HFFc6 (cell line): ENCODE data around the gene ALCAM. TPM values are rescaled to one million over a fixed set of nuclear protein-coding genes. Genes with fewer than 3 reads are reported as not detected.

Source experiments
- DNase-seq: peaks from one replicate; pipeline ENCODE4 v3.0.0-alpha.2; 2018
- H3K27ac Mint-ChIP-seq: 2 replicates; pipeline ENCODE4 v1.8.0; 2020; ENCODE audit warnings: mild to moderate bottlenecking, mixed read lengths
- H3K27me3 Mint-ChIP-seq: 2 replicates; pipeline ENCODE4 v1.8.0; 2021; ENCODE audit warnings: mild to moderate bottlenecking, moderate library complexity, mixed read lengths; ENCODE audit not compliant: insufficient read depth
- H3K36me3 Mint-ChIP-seq: 2 replicates; pipeline ENCODE4 v1.8.0; 2021; ENCODE audit warnings: low read depth, mixed read lengths
- H3K4me1 Mint-ChIP-seq: 2 replicates; pipeline ENCODE4 v1.8.0; 2020; ENCODE audit warnings: low read depth, mixed read lengths
- H3K4me3 Mint-ChIP-seq: 2 replicates; pipeline ENCODE4 v1.8.0; 2020; ENCODE audit warnings: mild to moderate bottlenecking, moderate library complexity, mixed read lengths
- H3K9me3 Mint-ChIP-seq: 2 replicates; pipeline ENCODE4 v1.8.0; 2020; ENCODE audit warnings: mild to moderate bottlenecking, mixed read lengths
- total RNA-seq, 6 experiments: library from RNA; stranded (reverse); fragmentation: NEBNext Ultra II Directional; extraction: Animal tissue kit (Norgen Biotek cat#: 25700); gene quantifications; 2 replicates in 1 of 6; 3 replicates in 5 of 6; pipeline ENCODE4 v1.2.3, GENCODE V29; 2021
- TF ChIP-seq, protein P1 (sequence below): fragments of 200-600 bp; sonication (generic); IDR thresholded peaks from 2 replicates; pipeline ENCODE4 v1.5.0; 2021; ENCODE audit warnings: antibody characterized with exemption, mild to moderate bottlenecking

ALCAM gene
- total RNA-seq, 6 experiments from 2014 or later, result 307 to 420 (median 361) TPM

DNA sequence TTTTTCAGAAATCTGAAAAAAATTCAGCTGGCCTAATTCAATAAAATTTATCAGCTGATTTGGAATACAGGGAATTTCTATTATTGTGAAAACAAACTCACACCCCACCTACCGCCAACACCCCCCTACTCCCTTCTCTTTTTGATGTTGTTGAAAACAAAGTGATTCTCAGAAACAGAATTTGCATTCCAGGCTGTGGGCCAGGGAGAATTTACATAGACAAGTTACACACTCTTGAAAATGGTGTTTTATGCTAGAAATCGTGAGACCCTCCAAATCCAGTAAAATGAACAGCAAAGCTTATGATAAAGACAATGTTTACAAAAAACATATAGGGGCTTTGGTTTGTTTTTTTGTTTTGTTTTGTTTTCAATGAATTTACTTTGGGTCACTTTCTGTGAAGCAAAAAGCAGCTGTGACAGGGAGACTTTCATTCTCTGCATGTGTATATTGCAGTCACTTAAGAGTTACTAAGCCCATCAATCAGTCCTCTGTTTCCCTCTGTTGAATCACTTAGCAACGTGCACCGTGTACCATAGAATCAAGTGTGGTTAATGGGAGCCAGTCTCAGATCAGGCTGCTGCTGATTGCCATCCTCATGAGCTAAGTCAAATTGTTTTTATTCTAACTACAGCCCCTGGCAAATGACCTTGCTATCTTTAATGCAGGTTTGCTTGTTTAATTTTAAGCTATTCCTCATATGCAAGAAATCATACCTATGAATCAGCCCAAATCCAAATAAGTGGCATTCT, 159.8 kb downstream of the ALCAM start:
- peak; percentile 24 for DNase-seq
- H3K9me3 Mint-ChIP-seq, result no peaks in the 10 kb centered on the region
- TF ChIP-seq, protein P1, sequence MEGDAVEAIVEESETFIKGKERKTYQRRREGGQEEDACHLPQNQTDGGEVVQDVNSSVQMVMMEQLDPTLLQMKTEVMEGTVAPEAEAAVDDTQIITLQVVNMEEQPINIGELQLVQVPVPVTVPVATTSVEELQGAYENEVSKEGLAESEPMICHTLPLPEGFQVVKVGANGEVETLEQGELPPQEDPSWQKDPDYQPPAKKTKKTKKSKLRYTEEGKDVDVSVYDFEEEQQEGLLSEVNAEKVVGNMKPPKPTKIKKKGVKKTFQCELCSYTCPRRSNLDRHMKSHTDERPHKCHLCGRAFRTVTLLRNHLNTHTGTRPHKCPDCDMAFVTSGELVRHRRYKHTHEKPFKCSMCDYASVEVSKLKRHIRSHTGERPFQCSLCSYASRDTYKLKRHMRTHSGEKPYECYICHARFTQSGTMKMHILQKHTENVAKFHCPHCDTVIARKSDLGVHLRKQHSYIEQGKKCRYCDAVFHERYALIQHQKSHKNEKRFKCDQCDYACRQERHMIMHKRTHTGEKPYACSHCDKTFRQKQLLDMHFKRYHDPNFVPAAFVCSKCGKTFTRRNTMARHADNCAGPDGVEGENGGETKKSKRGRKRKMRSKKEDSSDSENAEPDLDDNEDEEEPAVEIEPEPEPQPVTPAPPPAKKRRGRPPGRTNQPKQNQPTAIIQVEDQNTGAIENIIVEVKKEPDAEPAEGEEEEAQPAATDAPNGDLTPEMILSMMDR, result no peak
- H3K4me3 Mint-ChIP-seq, result peak overlapping the region; percentile 68
- H3K36me3 Mint-ChIP-seq, result peaks cover 54% of the 10 kb centered on the region
- H3K4me1 Mint-ChIP-seq, result peaks cover 69% of the 10 kb centered on the region
- peak overlapping the region; percentile 85 for H3K27ac Mint-ChIP-seq
- no peaks in the 10 kb centered on the region; the same call in 1 of the 2 replicates for H3K27me3 Mint-ChIP-seq

DNA sequence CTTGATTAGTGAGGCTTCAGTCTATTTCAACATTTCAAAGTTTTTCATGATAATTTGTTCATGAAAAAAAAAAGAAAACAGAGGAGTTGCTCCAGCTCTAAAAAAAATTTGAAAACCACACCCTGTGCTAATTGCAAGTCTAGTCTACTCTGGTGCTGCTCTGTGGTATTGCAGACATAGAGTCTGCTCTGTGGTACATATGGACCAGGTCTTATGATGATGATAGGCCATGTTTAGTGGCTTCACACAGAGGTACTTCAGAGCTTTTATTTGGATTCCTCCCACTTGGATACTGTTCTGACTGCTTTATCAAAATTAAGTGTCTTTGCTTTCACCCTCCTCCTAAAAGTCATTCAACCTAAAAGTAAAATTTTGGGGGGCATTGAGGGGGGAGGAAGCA, 160.8 kb downstream of the ALCAM start:
- peak; percentile 9 for DNase-seq
- Mint-ChIP-seq H3K4me3 (no peak overlapping the region), H3K36me3 (peaks cover 62% of the 10 kb centered on the region), H3K27ac (peak overlapping the region; percentile 85), H3K9me3 (no peaks in the 10 kb centered on the region), H3K27me3 (no peaks in the 10 kb centered on the region; the same call in 1 of the 2 replicates), H3K4me1 (peaks cover 63% of the 10 kb centered on the region)
- TF ChIP-seq, protein P1, result no peak

DNA sequence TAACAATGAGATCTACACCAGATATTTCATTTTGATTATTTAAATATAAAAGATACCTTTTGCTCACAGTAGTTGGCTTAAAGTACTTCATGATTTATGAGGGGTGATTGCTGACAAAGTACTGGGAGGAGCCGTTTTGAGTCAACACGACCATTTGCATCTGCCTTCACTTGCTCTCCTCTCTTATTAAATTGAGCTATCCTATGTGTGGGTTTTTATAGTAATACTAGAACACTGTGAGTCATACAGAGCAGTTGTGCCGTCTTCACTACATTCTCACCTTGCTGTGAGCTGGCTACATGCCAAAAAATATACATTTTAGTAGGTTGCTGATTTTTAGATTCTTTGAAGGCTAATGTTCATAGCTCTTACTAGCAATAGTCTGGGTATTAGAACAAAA, 161.2 kb downstream of the ALCAM start:
- Mint-ChIP-seq H3K4me3 (no peak overlapping the region), H3K36me3 (peaks cover 66% of the 10 kb centered on the region), H3K27ac (no peak overlapping the region), H3K27me3 (no peaks in the 10 kb centered on the region; the same call in 1 of the 2 replicates), H3K4me1 (peaks cover 63% of the 10 kb centered on the region), H3K9me3 (no peaks in the 10 kb centered on the region)
- peak; percentile 23 for DNase-seq
- TF ChIP-seq, protein P1, result no peak

DNA sequence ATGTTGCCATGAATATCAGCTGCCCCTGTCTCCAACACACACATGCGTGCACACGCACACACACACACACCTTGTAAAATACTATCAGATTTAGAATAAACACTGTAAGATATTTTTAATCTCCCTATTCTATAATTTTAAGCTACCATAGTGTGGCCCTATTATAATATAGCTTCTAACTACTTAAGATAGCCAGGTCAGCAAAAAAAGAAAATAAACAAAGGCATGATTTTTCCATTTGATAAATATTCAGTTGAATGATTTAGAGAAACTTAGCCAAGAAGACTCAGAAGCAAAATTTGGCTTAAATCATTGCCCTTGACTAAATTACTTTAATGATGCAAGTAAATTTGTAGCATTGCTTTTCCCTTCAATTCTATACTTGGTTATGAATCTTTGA, 162.2 kb downstream of the ALCAM start:
- no peak for DNase-seq
- no peak overlapping the region for H3K4me3 Mint-ChIP-seq
- TF ChIP-seq, protein P1, result no peak
- no peaks in the 10 kb centered on the region; the same call in 1 of the 2 replicates for H3K27me3 Mint-ChIP-seq
- H3K4me1 Mint-ChIP-seq, result peaks cover 60% of the 10 kb centered on the region
- no peaks in the 10 kb centered on the region for H3K9me3 Mint-ChIP-seq
- H3K36me3 Mint-ChIP-seq, result peaks cover 68% of the 10 kb centered on the region
- H3K27ac Mint-ChIP-seq, result no peak overlapping the region

DNA sequence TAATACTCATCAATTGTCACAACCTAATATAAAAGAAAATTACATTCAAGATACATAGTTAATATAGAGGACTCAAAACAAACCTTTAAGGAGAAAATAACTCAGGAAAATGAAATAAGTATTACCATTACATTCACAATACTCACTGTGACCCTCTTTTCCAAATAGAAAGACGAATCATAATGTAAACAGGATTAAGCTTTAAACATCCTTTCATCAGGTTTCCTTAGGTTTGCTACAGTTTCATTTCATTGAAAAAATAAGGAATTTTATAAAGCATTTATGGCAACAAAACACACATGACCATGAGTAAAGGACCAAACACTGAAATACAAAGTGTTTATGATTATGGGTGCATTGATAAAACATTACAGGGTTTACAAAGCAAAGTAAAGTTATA, 162.7 kb downstream of the ALCAM start:
- no peak for DNase-seq
- peaks cover 70% of the 10 kb centered on the region for H3K36me3 Mint-ChIP-seq
- H3K9me3 Mint-ChIP-seq, result no peaks in the 10 kb centered on the region
- no peaks in the 10 kb centered on the region; the same call in 1 of the 2 replicates for H3K27me3 Mint-ChIP-seq
- H3K4me3 Mint-ChIP-seq, result no peak overlapping the region
- TF ChIP-seq, protein P1, result no peak
- H3K4me1 Mint-ChIP-seq, result peaks cover 60% of the 10 kb centered on the region
- H3K27ac Mint-ChIP-seq, result no peak overlapping the region
